ENCODE measurements around the gene ANGEL2.

DNA sequence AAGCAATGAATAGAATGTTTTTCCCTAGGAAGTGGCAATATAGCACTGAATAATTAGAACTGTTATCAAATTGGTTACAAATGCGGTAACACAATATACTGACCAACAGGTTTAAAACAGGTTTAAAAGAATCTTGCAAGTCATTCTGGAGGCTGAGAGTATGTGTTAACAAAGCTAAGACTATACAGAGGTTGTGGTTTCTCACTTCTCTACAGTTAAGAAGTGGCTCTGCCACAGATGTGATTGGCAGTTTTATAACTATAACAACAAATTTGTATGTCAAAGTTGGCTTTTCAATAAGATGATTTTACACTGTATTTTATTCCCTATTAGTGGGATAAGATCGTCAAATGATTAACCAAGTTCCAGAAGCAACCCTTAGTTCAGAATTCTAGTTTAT is 7.1 kb downstream of the ANGEL2 start:
- TF ChIP-seq CTCF (IDR thresholded peaks at IDR 0.05) (no peak), POLR2A (IDR thresholded peaks at IDR 0.05; ENCODE audit: low read depth) (no peak)
